K562 treated with DMSO at 1 percent for 48 hours (cell line): Measurements from ENCODE around the gene FAM32A. TPM values are rescaled to one million over a fixed set of nuclear protein-coding genes. Genes with fewer than 3 reads are reported as not detected.

Experiments used
- total RNA-seq: library from RNA; unstranded; fragments of 300-600 nt; gene quantifications from 2 replicates; pipeline ENCODE4 v1.2.3, GENCODE V29; 2022; ENCODE audit warnings: low replicate concordance; ENCODE audit errors: extremely low read depth

The FAM32A gene
- not detected in 2 replicates for total RNA-seq

GRCh38 chr19:16185123-16185767 is at the start of gene FAM32A:
FAM32A (plus strand) TSS chr19:16185410; CDS start chr19:16185443, 33 bp downstream.

DNA sequence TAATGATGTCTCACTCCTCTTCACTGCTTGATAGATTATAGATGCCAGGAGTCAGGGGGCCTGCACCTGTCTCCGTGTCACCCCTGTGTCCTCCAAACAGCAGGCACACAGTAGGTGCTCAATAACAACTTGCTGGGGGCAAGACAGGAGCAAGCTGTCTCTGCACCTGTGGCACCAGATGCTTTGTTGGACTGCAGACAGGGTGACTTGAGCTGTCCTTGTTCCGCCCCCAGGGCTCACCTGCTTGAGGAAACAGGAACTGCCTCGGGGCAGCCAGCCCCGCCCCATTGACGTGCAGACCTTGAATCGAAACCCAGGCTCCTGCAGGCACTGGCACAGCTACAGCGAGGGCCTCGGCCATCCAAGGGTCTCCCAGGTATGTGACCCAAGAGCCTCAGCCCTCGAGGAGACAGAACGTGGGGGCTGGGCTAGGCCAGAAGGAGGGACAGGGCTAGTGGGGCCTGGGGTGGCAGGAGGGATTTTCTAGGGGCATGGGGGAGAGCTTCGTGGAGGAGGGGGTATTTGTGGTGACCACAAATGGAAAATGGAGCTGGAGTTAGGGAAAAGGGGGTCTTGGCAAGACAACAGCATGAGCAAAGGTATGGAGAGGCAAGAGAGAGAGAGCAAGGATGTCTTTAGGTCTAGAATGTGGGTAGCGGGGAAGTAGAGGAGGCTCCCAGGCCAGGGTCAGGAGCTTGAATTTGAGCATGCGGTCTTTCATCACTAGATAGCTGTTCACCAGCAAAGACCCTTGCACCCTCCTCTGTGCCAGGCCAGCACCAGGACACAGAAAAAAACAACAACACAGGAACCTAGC is 41.6 kb upstream of the FAM32A start, which contains the start of gene HSH2D:
Gene HSH2D, plus strand, starts transcription at position 287 of the 817 bp plus-strand sequence. CDS start 5,066 bp downstream, outside the sequence.

DNA sequence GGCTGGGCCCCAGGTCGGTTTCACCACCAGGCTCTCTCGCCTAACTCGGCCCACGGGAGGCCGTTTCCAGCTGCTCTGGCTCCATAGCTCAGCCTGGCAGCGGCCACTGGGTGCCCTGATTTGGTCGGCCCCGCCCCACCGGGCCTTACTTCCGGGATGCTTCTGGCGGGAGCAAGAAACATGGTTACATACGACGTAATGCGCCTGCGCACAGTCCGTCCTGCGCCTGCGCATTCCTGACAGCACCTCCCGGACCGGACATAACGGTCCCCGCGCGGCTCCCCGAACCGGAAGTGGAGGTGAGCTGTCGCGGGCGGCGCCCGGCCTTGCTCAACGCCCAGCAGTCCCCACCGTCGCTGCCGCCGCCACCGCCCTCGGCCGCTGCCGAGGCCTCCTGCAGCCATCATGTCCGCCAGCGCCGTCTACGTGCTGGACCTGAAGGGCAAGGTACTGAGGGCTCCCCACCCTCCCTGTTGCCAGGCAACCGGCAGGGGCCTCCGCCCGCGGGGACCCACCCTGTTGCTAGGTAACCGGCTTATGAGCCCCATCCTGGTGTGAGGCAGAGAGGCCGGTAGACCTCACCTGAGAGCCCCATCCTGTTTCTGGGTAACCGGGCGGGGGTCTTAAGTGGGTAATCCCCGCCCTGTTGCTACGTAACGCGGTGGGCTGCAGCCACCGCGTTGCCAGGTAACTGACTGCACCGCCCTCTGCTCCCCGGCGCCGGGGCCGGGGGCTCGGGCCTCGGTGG is 12.6 kb downstream of the FAM32A start, which contains the start of gene AP1M1:
Gene AP1M1, plus strand, starts transcription at position 290 of the 748 bp plus-strand sequence. Its CDS starts 116 bp downstream, at position 406.

Other genes with a start within 250 kb of the FAM32A start
- gene OR10H4, start 236.4 kb upstream of the FAM32A start, total RNA-seq = not detected in 2 replicates
- gene TPM4, start 108.9 kb upstream of the FAM32A start, total RNA-seq = not detected in 2 replicates
- gene RAB8A, start 73.5 kb upstream of the FAM32A start, total RNA-seq = not detected in 2 replicates
- gene HSH2D, start 41.7 kb upstream of the FAM32A start, total RNA-seq = not detected in 2 replicates
- not detected in 2 replicates for gene CIB3, start 11.9 kb upstream of the FAM32A start, total RNA-seq
- not detected in 2 replicates for gene AP1M1, start 12.5 kb downstream of the FAM32A start, total RNA-seq
- gene KLF2, start 139.4 kb downstream of the FAM32A start, total RNA-seq = not detected in 2 replicates